NCI-H446 (cell line): ENCODE measurements around the gene FASTKD2.

Source experiments
- DNase-seq, 2 experiments: peaks; one replicate each; lab custom pipeline; 2025; lab: John Stamatoyannopoulos, UW

The FASTKD2 gene

GRCh38 chr2:206836722-206837121 lies 71.3 kb downstream of the FASTKD2 start:
- DNase-seq: no peak

- peak in 1 of 2 experiments; percentile 51 for DNase-seq
These were observed 72.4 kb downstream of the FASTKD2 start for GRCh38 chr2:206837775-206838174.

GRCh38 chr2:206838690-206839089 lies 73.3 kb downstream of the FASTKD2 start:
- DNase-seq: no peak

- no peak for DNase-seq
These were observed 75.6 kb downstream of the FASTKD2 start for GRCh38 chr2:206840999-206841398.
